Measurements from ENCODE around the gene MAPKAPK2. TPM values are rescaled to one million over a fixed set of nuclear protein-coding genes. Genes with fewer than 3 reads are reported as not detected.

The MAPKAPK2 gene
- total and polyA plus RNA-seq, 2 donors: 36.4 to 72.3 TPM

GRCh38 chr1:206723805-206724472 is 39.2 kb downstream of the MAPKAPK2 start:
- no peak for DNase-seq (ENCODE audit: low read depth in 6 of 9, low spot score in 9 of 9)
- Histone ChIP-seq H3K27ac (ENCODE audit: low read depth in 1 of 2, low read length in 1 of 2) (no peak overlapping the region), H3K4me1 (ENCODE audit: control insufficient read depth in 2 of 2, insufficient read depth in 2 of 2, low read length in 2 of 2) (peaks cover 11 to 53% of the 10 kb centered on the region in 2 donors), H3K9me3 (ENCODE audit: control insufficient read depth in 2 of 2, insufficient read depth in 1 of 2, low read length in 1 of 2) (no peaks in the 10 kb centered on the region), H3K4me3 (ENCODE audit: low read length in 2 of 2) (no peak overlapping the region), H3K27me3 (ENCODE audit: control insufficient read depth in 2 of 2, insufficient read depth in 1 of 2, low read length in 1 of 2) (no peaks in the 10 kb centered on the region), H3K36me3 (ENCODE audit: control insufficient read depth in 2 of 2, insufficient read depth in 2 of 2, low read length in 1 of 2) (peaks cover 3 to 4% of the 10 kb centered on the region in 2 donors)
- 57% methylated on average over 12 of the region's 12 CpGs for WGBS

GRCh38 chr1:206725109-206725963 is 40.6 kb downstream of the MAPKAPK2 start:
- peak in 4 of 9 donors; percentile 61 to 83 (median 71) for DNase-seq (ENCODE audit: low read depth in 6 of 9, low spot score in 9 of 9)
- Histone ChIP-seq H3K27me3 (ENCODE audit: control insufficient read depth in 2 of 2, insufficient read depth in 1 of 2, low read length in 1 of 2) (no peaks in the 10 kb centered on the region), H3K27ac (ENCODE audit: low read depth in 1 of 2, low read length in 1 of 2) (peak overlapping the region in 1 of 2 donors; percentile 62), H3K4me3 (ENCODE audit: low read length in 2 of 2) (no peak overlapping the region), H3K4me1 (ENCODE audit: control insufficient read depth in 2 of 2, insufficient read depth in 2 of 2, low read length in 2 of 2) (peaks cover 11 to 51% of the 10 kb centered on the region in 2 donors), H3K36me3 (ENCODE audit: control insufficient read depth in 2 of 2, insufficient read depth in 2 of 2, low read length in 1 of 2) (peaks cover 17% of the 10 kb centered on the region in 2 donors), H3K9me3 (ENCODE audit: control insufficient read depth in 2 of 2, insufficient read depth in 1 of 2, low read length in 1 of 2) (no peaks in the 10 kb centered on the region)
- WGBS: 78% methylated on average over 9 of the region's 9 CpGs

- Histone ChIP-seq H3K27me3 (ENCODE audit: control insufficient read depth in 2 of 2, insufficient read depth in 1 of 2, low read length in 1 of 2) (no peaks in the 10 kb centered on the region), H3K4me3 (ENCODE audit: low read length in 2 of 2) (no peak overlapping the region), H3K4me1 (ENCODE audit: control insufficient read depth in 2 of 2, insufficient read depth in 2 of 2, low read length in 2 of 2) (peaks cover 11 to 40% of the 10 kb centered on the region in 2 donors), H3K27ac (ENCODE audit: low read depth in 1 of 2, low read length in 1 of 2) (no peak overlapping the region), H3K9me3 (ENCODE audit: control insufficient read depth in 2 of 2, insufficient read depth in 1 of 2, low read length in 1 of 2) (no peaks in the 10 kb centered on the region), H3K36me3 (ENCODE audit: control insufficient read depth in 2 of 2, insufficient read depth in 2 of 2, low read length in 1 of 2) (peaks cover 44 to 45% of the 10 kb centered on the region in 2 donors)
- 58% methylated on average over 8 of the region's 8 CpGs for WGBS
- no peak for DNase-seq (ENCODE audit: low read depth in 6 of 9, low spot score in 9 of 9)
Observed at GRCh38 chr1:206727981-206728696, 43.4 kb downstream of the MAPKAPK2 start.

GRCh38 chr1:206728697-206728987 is 43.9 kb downstream of the MAPKAPK2 start:
- 34% methylated on average over 9 of the region's 9 CpGs for WGBS
- Histone ChIP-seq H3K4me3 (ENCODE audit: low read length in 2 of 2) (no peak overlapping the region), H3K36me3 (ENCODE audit: control insufficient read depth in 2 of 2, insufficient read depth in 2 of 2, low read length in 1 of 2) (peaks cover 47 to 50% of the 10 kb centered on the region in 2 donors), H3K27ac (ENCODE audit: low read depth in 1 of 2, low read length in 1 of 2) (no peak overlapping the region), H3K9me3 (ENCODE audit: control insufficient read depth in 2 of 2, insufficient read depth in 1 of 2, low read length in 1 of 2) (no peaks in the 10 kb centered on the region), H3K4me1 (ENCODE audit: control insufficient read depth in 2 of 2, insufficient read depth in 2 of 2, low read length in 2 of 2) (peaks cover 11 to 38% of the 10 kb centered on the region in 2 donors), H3K27me3 (ENCODE audit: control insufficient read depth in 2 of 2, insufficient read depth in 1 of 2, low read length in 1 of 2) (no peaks in the 10 kb centered on the region)
- DNase-seq (ENCODE audit: low read depth in 6 of 9, low spot score in 9 of 9): no peak

- no peak for DNase-seq (ENCODE audit: low read depth in 6 of 9, low spot score in 9 of 9)
- H3K4me1 ChIP-seq (ENCODE audit: control insufficient read depth in 2 of 2, insufficient read depth in 2 of 2, low read length in 2 of 2): peaks cover 11 to 34% of the 10 kb centered on the region in 2 donors
Observed at GRCh38 chr1:206729050-206729449, 44.3 kb downstream of the MAPKAPK2 start.

GRCh38 chr1:206729507-206729906 is 44.8 kb downstream of the MAPKAPK2 start:
- no peaks in the 10 kb centered on the region for H3K27me3 ChIP-seq (ENCODE audit: control insufficient read depth in 2 of 2, insufficient read depth in 1 of 2, low read length in 1 of 2)
- 97% methylated on average over 3 of the region's 3 CpGs for WGBS
- H3K4me1 ChIP-seq (ENCODE audit: control insufficient read depth in 2 of 2, insufficient read depth in 2 of 2, low read length in 2 of 2): peaks cover 13 to 34% of the 10 kb centered on the region in 2 donors
- H3K9me3 ChIP-seq (ENCODE audit: control insufficient read depth in 2 of 2, insufficient read depth in 1 of 2, low read length in 1 of 2): peaks cover 0 to 3% of the 10 kb centered on the region in 2 donors
- H3K4me3 ChIP-seq (ENCODE audit: low read length in 2 of 2): no peak overlapping the region
- no peak overlapping the region for H3K27ac ChIP-seq (ENCODE audit: low read depth in 1 of 2, low read length in 1 of 2)
- no peak for DNase-seq (ENCODE audit: low read depth in 6 of 9, low spot score in 9 of 9)
- peaks cover 53% of the 10 kb centered on the region in 2 donors for H3K36me3 ChIP-seq (ENCODE audit: control insufficient read depth in 2 of 2, insufficient read depth in 2 of 2, low read length in 1 of 2)

More at GRCh38 chr1:206729050-206729449, 44.3 kb downstream of the MAPKAPK2 start:
- 97% methylated on average over 6 of the region's 6 CpGs for WGBS
- Histone ChIP-seq H3K27me3 (ENCODE audit: control insufficient read depth in 2 of 2, insufficient read depth in 1 of 2, low read length in 1 of 2) (no peaks in the 10 kb centered on the region), H3K9me3 (ENCODE audit: control insufficient read depth in 2 of 2, insufficient read depth in 1 of 2, low read length in 1 of 2) (no peaks in the 10 kb centered on the region), H3K36me3 (ENCODE audit: control insufficient read depth in 2 of 2, insufficient read depth in 2 of 2, low read length in 1 of 2) (peaks cover 50 to 53% of the 10 kb centered on the region in 2 donors), H3K27ac (ENCODE audit: low read depth in 1 of 2, low read length in 1 of 2) (no peak overlapping the region), H3K4me3 (ENCODE audit: low read length in 2 of 2) (no peak overlapping the region)

- Histone ChIP-seq H3K9me3 (ENCODE audit: control insufficient read depth in 2 of 2, insufficient read depth in 1 of 2, low read length in 1 of 2) (peaks cover 0 to 3% of the 10 kb centered on the region in 2 donors), H3K4me1 (ENCODE audit: control insufficient read depth in 2 of 2, insufficient read depth in 2 of 2, low read length in 2 of 2) (peaks cover 23 to 44% of the 10 kb centered on the region in 2 donors), H3K36me3 (ENCODE audit: control insufficient read depth in 2 of 2, insufficient read depth in 2 of 2, low read length in 1 of 2) (peaks cover 53 to 58% of the 10 kb centered on the region in 2 donors), H3K4me3 (ENCODE audit: low read length in 2 of 2) (no peak overlapping the region), H3K27me3 (ENCODE audit: control insufficient read depth in 2 of 2, insufficient read depth in 1 of 2, low read length in 1 of 2) (no peaks in the 10 kb centered on the region), H3K27ac (ENCODE audit: low read depth in 1 of 2, low read length in 1 of 2) (no peak overlapping the region)
- DNase-seq (ENCODE audit: low read depth in 6 of 9, low spot score in 9 of 9): no peak
- 98% methylated on average over 11 of the region's 11 CpGs for WGBS
Observed at GRCh38 chr1:206732508-206732907, 47.8 kb downstream of the MAPKAPK2 start.

GRCh38 chr1:206732992-206733391 is 48.3 kb downstream of the MAPKAPK2 start:
- Histone ChIP-seq H3K4me3 (ENCODE audit: low read length in 2 of 2) (no peak overlapping the region), H3K27ac (ENCODE audit: low read depth in 1 of 2, low read length in 1 of 2) (no peak overlapping the region), H3K36me3 (ENCODE audit: control insufficient read depth in 2 of 2, insufficient read depth in 2 of 2, low read length in 1 of 2) (peaks cover 53 to 58% of the 10 kb centered on the region in 2 donors), H3K9me3 (ENCODE audit: control insufficient read depth in 2 of 2, insufficient read depth in 1 of 2, low read length in 1 of 2) (peaks cover 0 to 3% of the 10 kb centered on the region in 2 donors), H3K4me1 (ENCODE audit: control insufficient read depth in 2 of 2, insufficient read depth in 2 of 2, low read length in 2 of 2) (peaks cover 26 to 44% of the 10 kb centered on the region in 2 donors), H3K27me3 (ENCODE audit: control insufficient read depth in 2 of 2, insufficient read depth in 1 of 2, low read length in 1 of 2) (no peaks in the 10 kb centered on the region)
- 94% methylated on average over 11 of the region's 11 CpGs for WGBS
- no peak for DNase-seq (ENCODE audit: low read depth in 6 of 9, low spot score in 9 of 9)

Data from thymus (tissue), 11 donors.